HL-60/S4 (cell line): ENCODE data around the gene KMT2C.
"Not testable (repeated sequence)": the region's sequence is repeated elsewhere in the genome, so short reads cannot be mapped to it uniquely, and the experiment has no call there.

Experiments
- in situ Hi-C: fragments of 300-500 bp; cut with MboI; formaldehyde crosslinking; loops from 2 replicates; pipeline ENCODE4 v1.14.3; 2022; ENCODE audit warnings: low sequenced_read_pairs

Gene KMT2C

GRCh38 chr7:152363798-152364197 lies 72.0 kb downstream of the KMT2C start:
- in situ Hi-C loops: no loop called here

GRCh38 chr7:152362128-152362926 lies 73.5 kb downstream of the KMT2C start:
- in situ Hi-C loops: no loop called here

- in situ Hi-C loops: no loop called here
These were observed 80.2 kb downstream of the KMT2C start for GRCh38 chr7:152355474-152356057.

- in situ Hi-C loops: no loop called here
These were observed 81.7 kb downstream of the KMT2C start for GRCh38 chr7:152354061-152354460.

GRCh38 chr7:152353281-152353680 lies 82.5 kb downstream of the KMT2C start:
- in situ Hi-C loops: not testable (repeated sequence)

- in situ Hi-C loops: not testable (repeated sequence)
These were observed 84.1 kb downstream of the KMT2C start for GRCh38 chr7:152351747-152352146.

- in situ Hi-C loops: no loop called here
These were observed 84.6 kb downstream of the KMT2C start for GRCh38 chr7:152351168-152351567.

GRCh38 chr7:152347888-152348287 lies 87.9 kb downstream of the KMT2C start:
- in situ Hi-C loops: no loop called here

- in situ Hi-C loops: no loop called here
These were observed 91.5 kb downstream of the KMT2C start for GRCh38 chr7:152344253-152344652.

- in situ Hi-C loops: no loop called here
These were observed 93.0 kb downstream of the KMT2C start for GRCh38 chr7:152342796-152343195.

- in situ Hi-C loops: no loop called here
These were observed 93.9 kb downstream of the KMT2C start for GRCh38 chr7:152341914-152342236.

GRCh38 chr7:152341039-152341913 lies 94.5 kb downstream of the KMT2C start:
- in situ Hi-C loops: no loop called here

GRCh38 chr7:152340161-152340560 lies 95.6 kb downstream of the KMT2C start:
- in situ Hi-C loops: no loop called here

GRCh38 chr7:152338561-152338960 lies 97.2 kb downstream of the KMT2C start:
- in situ Hi-C loops: loop anchor here (10.0 kb wide), 1 partner anchor 366 kb away; no protein-coding TSS in a partner anchor

GRCh38 chr7:152336754-152337368 lies 98.9 kb downstream of the KMT2C start:
- in situ Hi-C loops: loop anchor here (10.0 kb wide), 1 partner anchor 368 kb away; no protein-coding TSS in a partner anchor

GRCh38 chr7:152335900-152336571 lies 99.8 kb downstream of the KMT2C start:
- in situ Hi-C loops: loop anchor here (10.0 kb wide), 1 partner anchor 369 kb away; no protein-coding TSS in a partner anchor

- in situ Hi-C loops: loop anchor here (10.0 kb wide), 1 partner anchor 372 kb away; no protein-coding TSS in a partner anchor
These were observed 102.7 kb downstream of the KMT2C start for GRCh38 chr7:152333134-152333533.

GRCh38 chr7:152330827-152331226 lies 105.0 kb downstream of the KMT2C start:
- in situ Hi-C loops: loop anchor here (10.0 kb wide), 1 partner anchor 374 kb away; no protein-coding TSS in a partner anchor

GRCh38 chr7:152329469-152329868 lies 106.3 kb downstream of the KMT2C start:
- in situ Hi-C loops: no loop called here

GRCh38 chr7:152328234-152328633 lies 107.6 kb downstream of the KMT2C start:
- in situ Hi-C loops: no loop called here
